ENCODE data around the gene RPL18. TPM values are rescaled to one million over a fixed set of nuclear protein-coding genes. Genes with fewer than 3 reads are reported as not detected.

Gene RPL18
- total and polyA plus RNA-seq, 9 of the 15 experiments (the other 6 are each of a cell fraction or from before 2014, with no cell fraction given) = 312 to 2,635 (median 1,653) TPM

DNA sequence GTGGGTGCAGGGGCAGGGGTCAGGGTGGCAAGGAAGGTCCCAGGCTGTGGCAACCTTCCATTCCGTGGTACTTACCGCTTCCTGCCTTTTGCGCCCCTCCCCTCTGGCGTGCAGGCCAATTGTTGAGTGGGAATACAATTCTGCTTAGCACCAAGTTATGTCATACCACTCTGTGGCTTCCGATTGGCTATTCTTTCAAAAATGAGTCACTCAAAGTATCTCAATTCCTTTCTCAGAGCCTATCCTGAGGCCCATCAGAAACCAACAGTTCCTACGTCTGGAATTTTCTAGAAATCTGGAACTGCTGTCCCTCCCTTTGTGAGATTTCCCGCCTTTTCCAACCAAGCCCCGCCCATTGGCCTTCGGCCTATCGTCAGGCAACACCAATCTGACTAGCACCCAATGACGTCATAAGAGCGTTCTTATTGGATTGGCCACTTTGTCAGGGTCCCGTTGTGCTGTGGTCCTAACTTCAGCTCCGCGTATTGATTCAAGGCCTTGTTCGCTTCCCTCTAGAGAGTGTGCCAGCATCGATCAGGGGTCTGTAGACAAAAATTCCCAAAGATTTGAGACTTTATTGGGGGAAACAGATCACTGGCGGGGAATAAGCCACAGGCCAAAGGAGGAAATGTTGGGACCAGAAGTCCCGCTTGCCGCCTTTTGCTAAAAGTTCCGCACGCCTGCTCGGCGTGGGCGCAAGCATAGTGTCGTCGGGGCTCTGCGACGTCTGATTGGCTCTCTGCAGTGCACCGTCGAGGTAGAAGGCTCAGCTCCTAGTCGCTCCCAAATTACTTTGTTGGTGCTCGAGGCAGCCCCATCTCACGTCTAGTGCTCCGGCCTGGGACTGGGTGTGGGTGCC lies 42.1 kb upstream of the RPL18 start (continued):
- TF ChIP-seq, protein P1, sequence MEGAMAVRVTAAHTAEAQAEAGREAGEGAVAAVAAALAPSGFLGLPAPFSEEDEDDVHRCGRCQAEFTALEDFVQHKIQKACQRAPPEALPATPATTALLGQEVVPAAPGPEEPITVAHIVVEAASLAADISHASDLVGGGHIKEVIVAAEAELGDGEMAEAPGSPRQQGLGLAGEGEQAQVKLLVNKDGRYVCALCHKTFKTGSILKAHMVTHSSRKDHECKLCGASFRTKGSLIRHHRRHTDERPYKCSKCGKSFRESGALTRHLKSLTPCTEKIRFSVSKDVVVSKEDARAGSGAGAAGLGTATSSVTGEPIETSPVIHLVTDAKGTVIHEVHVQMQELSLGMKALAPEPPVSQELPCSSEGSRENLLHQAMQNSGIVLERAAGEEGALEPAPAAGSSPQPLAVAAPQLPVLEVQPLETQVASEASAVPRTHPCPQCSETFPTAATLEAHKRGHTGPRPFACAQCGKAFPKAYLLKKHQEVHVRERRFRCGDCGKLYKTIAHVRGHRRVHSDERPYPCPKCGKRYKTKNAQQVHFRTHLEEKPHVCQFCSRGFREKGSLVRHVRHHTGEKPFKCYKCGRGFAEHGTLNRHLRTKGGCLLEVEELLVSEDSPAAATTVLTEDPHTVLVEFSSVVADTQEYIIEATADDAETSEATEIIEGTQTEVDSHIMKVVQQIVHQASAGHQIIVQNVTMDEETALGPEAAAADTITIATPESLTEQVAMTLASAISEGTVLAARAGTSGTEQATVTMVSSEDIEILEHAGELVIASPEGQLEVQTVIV (CRISPR knock-in tag; IDR thresholded peaks at IDR 0.05; ENCODE audit: borderline replicate concordance) = no peak
- TF ChIP-seq, protein P2, sequence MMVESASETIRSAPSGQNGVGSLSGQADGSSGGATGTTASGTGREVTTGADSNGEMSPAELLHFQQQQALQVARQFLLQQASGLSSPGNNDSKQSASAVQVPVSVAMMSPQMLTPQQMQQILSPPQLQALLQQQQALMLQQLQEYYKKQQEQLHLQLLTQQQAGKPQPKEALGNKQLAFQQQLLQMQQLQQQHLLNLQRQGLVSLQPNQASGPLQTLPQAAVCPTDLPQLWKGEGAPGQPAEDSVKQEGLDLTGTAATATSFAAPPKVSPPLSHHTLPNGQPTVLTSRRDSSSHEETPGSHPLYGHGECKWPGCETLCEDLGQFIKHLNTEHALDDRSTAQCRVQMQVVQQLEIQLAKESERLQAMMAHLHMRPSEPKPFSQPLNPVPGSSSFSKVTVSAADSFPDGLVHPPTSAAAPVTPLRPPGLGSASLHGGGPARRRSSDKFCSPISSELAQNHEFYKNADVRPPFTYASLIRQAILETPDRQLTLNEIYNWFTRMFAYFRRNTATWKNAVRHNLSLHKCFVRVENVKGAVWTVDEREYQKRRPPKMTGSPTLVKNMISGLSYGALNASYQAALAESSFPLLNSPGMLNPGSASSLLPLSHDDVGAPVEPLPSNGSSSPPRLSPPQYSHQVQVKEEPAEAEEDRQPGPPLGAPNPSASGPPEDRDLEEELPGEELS (CRISPR knock-in tag; IDR thresholded peaks at IDR 0.05; ENCODE audit: borderline replicate concordance) = no peak
- TF ChIP-seq ESRRB (CRISPR knock-in tag; IDR thresholded peaks at IDR 0.05; ENCODE audit: borderline replicate concordance) = no peak
- TF ChIP-seq BHLHE40 (IDR thresholded peaks at IDR 0.05; ENCODE audit: low read length) = peak; percentile 67
- TF ChIP-seq SPI1 (IDR thresholded peaks at IDR 0.05; ENCODE audit: borderline replicate concordance, low read depth, low read length) = no peak
- TF ChIP-seq CSDE1 (IDR thresholded peaks at IDR 0.05) = peak in 1 of 2 experiments; percentile 70; a peak in 1 of 4 replicates
- no peak for TF ChIP-seq ZNF444 (CRISPR knock-in tag; IDR thresholded peaks at IDR 0.05)
- no peak for TF ChIP-seq ZNF780A (CRISPR knock-in tag; IDR thresholded peaks at IDR 0.05)
- no peak for TF ChIP-seq KAT8 (IDR thresholded peaks at IDR 0.05; ENCODE audit: low read depth)
- TF ChIP-seq POLR3A (IDR thresholded peaks at IDR 0.05; ENCODE audit: borderline replicate concordance, extremely low read depth, insufficient read depth, insufficient read length) = no peak
- TF ChIP-seq SAP30 (IDR thresholded peaks at IDR 0.05; ENCODE audit: borderline replicate concordance, insufficient read depth, low read depth, low read length, poor library complexity, severe bottlenecking) = no peak
- TF ChIP-seq SMAD2 (IDR thresholded peaks at IDR 0.05; ENCODE audit: low read depth, low read length) = no peak
- TF ChIP-seq KDM1A (IDR thresholded peaks at IDR 0.05) = no peak
- no peak for TF ChIP-seq MEF2A (IDR thresholded peaks at IDR 0.05; ENCODE audit: control insufficient read depth, low read depth, low read length)
- TF ChIP-seq, protein P3, sequence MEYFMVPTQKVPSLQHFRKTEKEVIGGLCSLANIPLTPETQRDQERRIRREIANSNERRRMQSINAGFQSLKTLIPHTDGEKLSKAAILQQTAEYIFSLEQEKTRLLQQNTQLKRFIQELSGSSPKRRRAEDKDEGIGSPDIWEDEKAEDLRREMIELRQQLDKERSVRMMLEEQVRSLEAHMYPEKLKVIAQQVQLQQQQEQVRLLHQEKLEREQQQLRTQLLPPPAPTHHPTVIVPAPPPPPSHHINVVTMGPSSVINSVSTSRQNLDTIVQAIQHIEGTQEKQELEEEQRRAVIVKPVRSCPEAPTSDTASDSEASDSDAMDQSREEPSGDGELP (CRISPR knock-in tag; IDR thresholded peaks at IDR 0.05; ENCODE audit: borderline replicate concordance) = peak; percentile 51
- no peak for TF ChIP-seq CHCHD3 (CRISPR knock-in tag; IDR thresholded peaks at IDR 0.05)
- no peak for TF ChIP-seq SRSF1 (IDR thresholded peaks at IDR 0.05; ENCODE audit: low read depth, low read length)
- no peak for TF ChIP-seq TAF9B (IDR thresholded peaks at IDR 0.05; ENCODE audit: partially characterized antibody)

All from K562 (cell line).